Suprapubic skin (tissue), 4 donors: ENCODE results near the gene LRRC38. TPM values are rescaled to one million over a fixed set of nuclear protein-coding genes. Genes with fewer than 3 reads are reported as not detected.

Experiments
- DNase-seq, 2 donors: peaks; one replicate each; pipeline ENCODE4 v3.0.0-alpha.2; 2019; ENCODE audit warnings: low spot score in 2 of 2
- H3K27ac ChIP-seq: fragments of 200-600 bp; sonication (generic); one replicate; pipeline ENCODE4 v1.5.1; 2019
- H3K27me3 ChIP-seq: fragments of 200-600 bp; sonication (generic); one replicate; pipeline ENCODE4 v1.5.1; 2019
- H3K36me3 ChIP-seq: fragments of 200-600 bp; sonication (generic); one replicate; pipeline ENCODE4 v1.5.1; 2019
- H3K4me1 ChIP-seq: fragments of 200-600 bp; sonication (generic); one replicate; pipeline ENCODE4 v1.5.1; 2019
- H3K4me3 ChIP-seq: fragments of 200-600 bp; sonication (generic); one replicate; pipeline ENCODE4 v1.5.1; 2019; ENCODE audit warnings: mild to moderate bottlenecking
- H3K9me3 ChIP-seq: fragments of 200-600 bp; sonication (generic); one replicate; pipeline ENCODE4 v1.5.1; 2019
- EP300 ChIP-seq: sonication (generic); formaldehyde crosslinking; IDR thresholded peaks from one replicate; pipeline ENCODE4 v1.6.1; 2017; ENCODE audit warnings: antibody characterized with exemption
- POLR2A ChIP-seq, 2 donors: fragments of 450-650 bp; IDR thresholded peaks; one replicate each; pipeline ENCODE4 v1.6.1; 2017; ENCODE audit warnings: antibody characterized with exemption in 2 of 2, mild to moderate bottlenecking in 2 of 2, moderate library complexity in 2 of 2
- POLR2AphosphoS5 ChIP-seq, 3 donors: sonication (generic); formaldehyde crosslinking; IDR thresholded peaks; one replicate each; pipeline ENCODE4 v1.6.1; 2017; ENCODE audit warnings: antibody characterized with exemption in 3 of 3
- WGBS: methylation state at CpG from one replicate; pipeline ENCODE4 v1.1.5; 2018; 5-methylcytosine and 5-hydroxymethylcytosine counted together
- total RNA-seq, 4 donors: library from RNA; depleted of rRNA; stranded (reverse); fragments of >200 nt; gene quantifications; one replicate each; pipeline ENCODE4 v1.1.0, GENCODE V29; 2016
- TF ChIP-seq, protein P1 (sequence below), 2 donors: fragments of 200-600 bp in 1 of 2; fragments of 450-650 bp in 1 of 2; sonication (generic) in 1 of 2; IDR thresholded peaks; one replicate each; pipeline ENCODE4 v1.5.1; 2016 to 2019; ENCODE audit warnings: antibody characterized with exemption in 2 of 2, mild to moderate bottlenecking in 1 of 2, moderate library complexity in 1 of 2

Gene LRRC38
- total RNA-seq, 4 donors from 2014 or later: 0.45 to 6.3 (median 3.1) TPM

DNA sequence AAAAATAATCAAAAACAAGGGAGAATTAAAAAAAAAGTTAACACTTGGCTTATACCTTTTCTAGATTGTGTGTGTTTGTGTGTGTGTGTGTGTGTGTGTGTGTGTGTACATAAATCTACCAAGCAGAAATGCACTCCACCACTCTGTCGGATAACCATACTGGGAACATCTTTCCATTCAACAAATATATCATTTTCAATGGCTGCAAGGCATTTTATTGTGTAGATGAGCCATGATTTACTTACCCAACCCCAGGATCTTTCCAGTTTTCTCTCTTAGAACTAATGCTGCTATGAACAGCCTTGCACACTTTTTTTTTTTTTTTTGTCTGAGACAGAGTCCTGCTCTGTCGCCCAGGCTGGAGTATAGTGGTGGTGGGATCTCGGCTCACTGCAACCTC, 25.8 kb downstream of the LRRC38 start:
- 83% methylated on average over 3 of the region's 3 CpGs for WGBS
- TF ChIP-seq EP300: no peak
- no peak for TF ChIP-seq POLR2A (IDR thresholded peaks at IDR 0.05)
- TF ChIP-seq, protein P1, sequence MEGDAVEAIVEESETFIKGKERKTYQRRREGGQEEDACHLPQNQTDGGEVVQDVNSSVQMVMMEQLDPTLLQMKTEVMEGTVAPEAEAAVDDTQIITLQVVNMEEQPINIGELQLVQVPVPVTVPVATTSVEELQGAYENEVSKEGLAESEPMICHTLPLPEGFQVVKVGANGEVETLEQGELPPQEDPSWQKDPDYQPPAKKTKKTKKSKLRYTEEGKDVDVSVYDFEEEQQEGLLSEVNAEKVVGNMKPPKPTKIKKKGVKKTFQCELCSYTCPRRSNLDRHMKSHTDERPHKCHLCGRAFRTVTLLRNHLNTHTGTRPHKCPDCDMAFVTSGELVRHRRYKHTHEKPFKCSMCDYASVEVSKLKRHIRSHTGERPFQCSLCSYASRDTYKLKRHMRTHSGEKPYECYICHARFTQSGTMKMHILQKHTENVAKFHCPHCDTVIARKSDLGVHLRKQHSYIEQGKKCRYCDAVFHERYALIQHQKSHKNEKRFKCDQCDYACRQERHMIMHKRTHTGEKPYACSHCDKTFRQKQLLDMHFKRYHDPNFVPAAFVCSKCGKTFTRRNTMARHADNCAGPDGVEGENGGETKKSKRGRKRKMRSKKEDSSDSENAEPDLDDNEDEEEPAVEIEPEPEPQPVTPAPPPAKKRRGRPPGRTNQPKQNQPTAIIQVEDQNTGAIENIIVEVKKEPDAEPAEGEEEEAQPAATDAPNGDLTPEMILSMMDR (IDR thresholded peaks at IDR 0.05): no peak
- DNase-seq: no peak
- H3K4me3 ChIP-seq: no peak overlapping the region
- peaks cover 9% of the 10 kb centered on the region for H3K27me3 ChIP-seq
- no peaks in the 10 kb centered on the region for H3K9me3 ChIP-seq
- no peaks in the 10 kb centered on the region for H3K4me1 ChIP-seq
- H3K27ac ChIP-seq: no peak overlapping the region
- H3K36me3 ChIP-seq: no peaks in the 10 kb centered on the region

DNA sequence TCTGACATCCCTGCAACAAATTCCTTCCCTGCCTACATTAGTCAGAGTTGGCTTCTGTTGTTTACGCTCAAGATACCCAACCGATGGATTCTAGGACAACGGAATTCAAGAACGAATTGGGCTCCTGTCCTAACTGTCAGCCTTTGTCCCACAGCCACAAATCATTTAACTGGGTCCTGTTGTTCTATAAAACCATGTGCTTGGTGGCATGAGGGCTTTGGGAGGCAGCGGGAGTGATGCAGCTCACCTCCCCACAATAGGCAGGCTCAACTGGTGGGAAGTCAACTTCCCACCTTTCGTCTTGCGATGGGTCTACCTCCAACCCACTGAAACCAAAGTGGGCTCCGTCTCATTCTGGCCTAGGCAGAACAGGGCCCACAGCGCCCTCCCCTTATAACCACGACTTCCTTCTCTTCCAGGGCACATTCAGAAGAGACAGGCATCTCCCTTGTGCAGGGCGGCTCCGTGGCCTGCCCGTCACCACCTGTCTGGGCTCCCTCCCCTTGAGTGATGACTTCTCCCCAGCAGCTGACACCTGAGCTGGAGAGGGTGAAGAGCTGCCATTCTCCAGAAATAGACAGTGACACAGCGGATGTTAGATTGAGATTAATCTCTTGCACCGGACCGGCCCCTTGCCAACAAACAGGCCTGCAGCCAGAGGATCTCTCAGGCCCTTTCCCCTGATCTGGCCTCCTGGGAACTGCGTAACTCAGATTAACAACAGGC, 26.5 kb downstream of the LRRC38 start:
- H3K4me1 ChIP-seq: no peaks in the 10 kb centered on the region
- TF ChIP-seq POLR2A (IDR thresholded peaks at IDR 0.05): no peak
- TF ChIP-seq EP300: no peak
- no peak for TF ChIP-seq POLR2AphosphoS5 (IDR thresholded peaks at IDR 0.05)
- TF ChIP-seq, protein P1 (IDR thresholded peaks at IDR 0.05): no peak
- 74% methylated on average over 17 of the region's 17 CpGs for WGBS
- no peak overlapping the region for H3K4me3 ChIP-seq
- no peak for DNase-seq
- no peaks in the 10 kb centered on the region for H3K36me3 ChIP-seq
- H3K9me3 ChIP-seq: no peaks in the 10 kb centered on the region
- no peak overlapping the region for H3K27ac ChIP-seq
- H3K27me3 ChIP-seq: peaks cover 2% of the 10 kb centered on the region

DNA sequence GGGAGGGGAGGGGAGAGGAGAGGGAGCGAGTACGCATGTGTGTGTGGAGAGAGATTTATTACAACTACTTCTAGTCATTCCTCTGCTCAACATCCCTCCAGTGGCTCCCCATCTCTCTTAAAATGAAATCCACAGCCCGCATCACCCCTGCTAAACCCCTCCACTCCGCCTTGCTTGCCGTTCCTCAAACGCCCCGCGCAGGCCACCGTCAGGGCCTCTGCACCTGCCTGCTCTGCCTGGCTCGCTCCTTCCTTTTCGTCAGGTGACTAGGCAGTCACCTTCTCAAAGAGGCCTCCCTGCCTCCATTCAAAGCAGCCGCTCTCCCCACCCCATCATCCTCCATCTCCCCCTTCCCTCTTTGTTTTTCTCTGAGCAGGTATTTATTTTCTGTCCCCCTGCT, 29.9 kb downstream of the LRRC38 start:
- H3K9me3 ChIP-seq: no peaks in the 10 kb centered on the region
- TF ChIP-seq POLR2AphosphoS5 (IDR thresholded peaks at IDR 0.05) (no peak), POLR2A (IDR thresholded peaks at IDR 0.05) (no peak), EP300 (no peak)
- TF ChIP-seq, protein P1 (IDR thresholded peaks at IDR 0.05): no peak
- no peaks in the 10 kb centered on the region for H3K36me3 ChIP-seq
- no peak for DNase-seq
- no peak overlapping the region for H3K4me3 ChIP-seq
- H3K4me1 ChIP-seq: no peaks in the 10 kb centered on the region
- H3K27me3 ChIP-seq: no peaks in the 10 kb centered on the region
- H3K27ac ChIP-seq: no peak overlapping the region
- 85% methylated on average over 12 of the region's 12 CpGs for WGBS

DNA sequence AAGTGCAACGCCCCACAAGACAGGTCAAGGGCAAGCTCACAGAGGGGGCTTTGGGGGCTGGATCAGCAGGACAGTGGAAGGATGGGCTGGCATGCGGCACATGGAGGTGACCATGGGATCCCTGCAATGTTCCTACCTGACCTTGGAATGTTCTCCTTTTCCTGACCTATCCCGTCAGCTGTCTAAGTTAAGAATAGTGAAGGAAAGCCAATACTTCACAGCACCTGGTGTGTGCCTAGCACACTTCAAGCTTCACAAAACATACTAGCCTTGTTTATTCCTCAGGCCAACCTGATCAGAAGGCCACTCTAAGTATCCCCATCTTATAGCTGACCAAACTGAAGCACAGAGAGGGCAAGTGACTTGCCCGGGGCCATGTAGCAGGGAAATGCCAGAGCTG, 31.2 kb downstream of the LRRC38 start:
- DNase-seq: no peak
- TF ChIP-seq POLR2A (IDR thresholded peaks at IDR 0.05) (no peak), POLR2AphosphoS5 (IDR thresholded peaks at IDR 0.05) (no peak), EP300 (no peak)
- TF ChIP-seq, protein P1 (IDR thresholded peaks at IDR 0.05): no peak
- H3K27ac ChIP-seq: no peak overlapping the region
- H3K4me1 ChIP-seq: no peaks in the 10 kb centered on the region
- H3K27me3 ChIP-seq: no peaks in the 10 kb centered on the region
- WGBS: 87% methylated on average over 3 of the region's 4 CpGs
- H3K4me3 ChIP-seq: no peak overlapping the region
- H3K9me3 ChIP-seq: no peaks in the 10 kb centered on the region
- no peaks in the 10 kb centered on the region for H3K36me3 ChIP-seq

DNA sequence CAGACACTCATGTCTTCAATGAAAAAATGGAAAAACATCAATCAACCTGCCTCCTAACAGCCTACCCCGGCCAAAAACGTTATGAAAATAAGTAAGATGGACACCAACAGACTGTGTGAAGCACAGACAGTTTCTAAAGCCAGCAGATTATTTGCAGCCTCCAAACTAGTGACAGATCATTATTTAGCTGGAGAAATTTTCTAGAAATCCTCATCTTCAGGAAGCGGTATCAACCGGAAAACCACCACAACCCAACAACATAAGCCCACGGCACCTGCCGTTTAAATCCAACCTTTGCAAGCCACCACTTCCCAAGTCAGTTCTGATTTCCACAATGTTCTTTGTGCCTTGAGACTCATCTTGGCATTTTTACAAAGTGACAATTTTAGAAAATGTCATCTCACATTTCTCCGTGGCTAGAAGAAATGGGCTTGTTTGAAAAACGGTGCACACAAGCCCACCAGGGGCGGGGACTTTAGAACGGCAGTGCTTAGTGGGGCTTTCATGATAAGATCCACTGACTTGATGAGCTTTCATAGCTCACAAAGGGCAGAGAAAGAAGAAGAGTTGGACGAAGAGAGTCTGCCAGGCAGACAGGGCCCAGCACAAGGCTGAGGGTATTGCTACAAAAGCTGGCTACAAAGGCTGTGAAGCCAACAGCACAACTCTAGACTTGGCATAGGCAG, 34.5 kb downstream of the LRRC38 start:
- no peaks in the 10 kb centered on the region for H3K36me3 ChIP-seq

More for the DNA sequence above, 34.5 kb downstream of the LRRC38 start:
- H3K4me3 ChIP-seq: no peak overlapping the region
- H3K27me3 ChIP-seq: no peaks in the 10 kb centered on the region
- no peaks in the 10 kb centered on the region for H3K9me3 ChIP-seq
- H3K27ac ChIP-seq: no peak overlapping the region
- 70% methylated on average over 11 of the region's 11 CpGs for WGBS
- no peak for TF ChIP-seq EP300
- TF ChIP-seq, protein P1 (IDR thresholded peaks at IDR 0.05): no peak
- no peaks in the 10 kb centered on the region for H3K4me1 ChIP-seq
- no peak for DNase-seq
